Measurements from ENCODE around the gene TCEANC2.

GRCh38 chr1:54137534-54138061 lies 84.2 kb downstream of the TCEANC2 start:
- TF ChIP-seq SNAI2 (CRISPR knock-in tag; IDR thresholded peaks at IDR 0.05) = no peak
- no peak for TF ChIP-seq ZFP30 (CRISPR knock-in tag; IDR thresholded peaks at IDR 0.05)
- no peak for TF ChIP-seq ZC3H10 (CRISPR knock-in tag; IDR thresholded peaks at IDR 0.05)
- no peak for TF ChIP-seq PATZ1 (CRISPR knock-in tag; IDR thresholded peaks at IDR 0.05; ENCODE audit: borderline replicate concordance)
- no peak for TF ChIP-seq CSDC2 (CRISPR knock-in tag; IDR thresholded peaks at IDR 0.05)
- no peak for TF ChIP-seq ZNF565 (CRISPR knock-in tag; conservative IDR thresholded peaks at IDR 0.05; ENCODE audit: low read depth)
- TF ChIP-seq CREB5 (CRISPR knock-in tag; IDR thresholded peaks at IDR 0.05; ENCODE audit: low read depth) = no peak

All from SK-N-SH treated with all-trans-retinoic acid at 6 μM for 48 hours (cell line).